ENCODE data around the gene FCHSD2.
"Not testable (repeated sequence)": the region's sequence is repeated elsewhere in the genome, so short reads cannot be mapped to it uniquely, and the experiment has no call there.

Gene FCHSD2

DNA sequence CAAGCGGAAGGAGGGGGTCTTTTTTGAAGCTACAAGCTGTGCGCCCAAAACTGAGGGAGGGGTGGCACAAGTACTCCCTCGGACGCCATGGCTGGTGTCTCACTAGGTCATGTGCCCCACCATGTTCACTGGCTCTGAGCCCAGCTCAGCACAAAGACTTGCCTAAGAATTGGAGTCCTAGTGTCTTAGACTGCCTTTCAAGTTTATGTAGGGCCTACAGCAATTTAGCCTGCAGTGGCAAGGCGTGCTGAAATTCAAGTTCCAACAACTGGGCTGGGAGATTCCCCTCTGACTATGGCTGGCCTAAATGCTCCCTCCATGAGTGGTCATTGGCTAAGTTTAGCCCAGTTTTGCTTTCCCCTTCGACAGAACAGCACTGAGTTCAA, 27.3 kb downstream of the FCHSD2 start:
- DNase-seq: no peak

DNA sequence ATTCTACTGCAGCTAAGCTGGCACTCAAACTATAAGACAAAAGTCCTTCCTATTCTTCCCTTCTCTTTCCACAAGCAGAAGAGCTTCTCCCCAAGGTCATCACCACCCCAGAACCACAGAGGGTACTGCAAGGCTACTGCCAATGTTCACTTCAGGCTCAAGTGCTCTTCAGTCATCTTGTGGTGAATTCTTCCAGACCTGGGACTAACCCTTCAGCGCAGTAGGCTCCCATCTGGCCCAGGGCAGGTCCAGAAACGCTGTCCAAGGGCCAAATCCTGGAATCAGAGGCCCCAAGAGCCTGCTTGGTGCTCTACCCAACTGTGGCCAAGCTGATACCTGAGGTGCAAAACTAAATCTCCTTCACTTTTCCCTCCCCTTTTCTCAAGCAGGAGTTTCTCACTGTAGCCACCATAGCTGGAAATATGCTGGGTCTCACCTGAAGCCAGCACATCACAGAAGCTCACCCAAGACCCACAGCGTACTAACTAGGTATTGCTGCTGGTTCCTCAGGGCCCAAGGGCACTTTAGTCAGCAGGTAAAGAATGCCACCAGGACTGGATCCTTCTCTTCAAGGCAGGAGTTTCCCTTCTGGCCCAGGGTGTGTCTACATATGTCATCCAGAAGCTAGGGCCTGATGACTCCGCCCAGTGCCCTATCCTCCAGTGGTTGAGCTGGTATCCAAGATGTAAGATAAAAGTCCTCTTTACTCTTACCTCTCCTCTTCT, 27.8 kb downstream of the FCHSD2 start:
- no peak for DNase-seq

DNA sequence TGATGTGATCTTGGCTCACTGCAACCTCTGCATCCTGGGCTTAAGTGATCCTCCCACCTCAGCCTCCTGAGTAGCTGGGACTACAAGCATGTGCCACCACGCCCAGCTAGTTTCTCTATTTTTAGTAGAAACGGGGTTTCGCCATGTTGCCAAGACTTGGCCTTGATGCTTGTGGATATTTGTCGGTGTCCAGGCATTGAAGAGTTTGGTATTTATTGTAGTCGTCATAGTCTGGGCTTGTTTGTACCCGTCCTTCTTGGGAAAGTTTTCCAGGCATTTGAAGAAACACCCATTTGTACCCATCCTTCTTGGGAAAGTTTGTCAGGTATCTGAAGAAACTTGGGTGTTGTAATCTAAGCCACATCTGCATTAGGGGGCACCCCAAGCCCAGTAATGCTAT, 28.7 kb downstream of the FCHSD2 start:
- DNase-seq: no peak

DNA sequence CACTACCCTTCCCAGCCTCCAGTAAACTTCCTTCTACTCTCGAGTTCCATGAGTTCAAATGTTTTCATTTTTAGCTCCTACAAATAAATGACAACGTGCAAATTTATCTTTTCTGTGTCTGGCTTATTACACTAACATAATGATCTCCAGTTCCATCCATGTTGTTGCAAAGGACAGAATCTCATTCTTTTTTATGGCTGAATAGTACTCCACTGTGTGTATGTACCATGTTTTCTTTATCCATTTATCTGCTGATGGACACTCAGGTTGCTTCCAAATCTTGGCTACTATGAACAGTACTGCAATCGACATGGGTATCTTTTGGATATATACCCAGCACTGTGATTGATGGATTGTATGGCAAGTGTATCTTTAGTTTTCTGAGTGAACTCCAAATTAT, 34.5 kb downstream of the FCHSD2 start:
- DNase-seq: no peak

DNA sequence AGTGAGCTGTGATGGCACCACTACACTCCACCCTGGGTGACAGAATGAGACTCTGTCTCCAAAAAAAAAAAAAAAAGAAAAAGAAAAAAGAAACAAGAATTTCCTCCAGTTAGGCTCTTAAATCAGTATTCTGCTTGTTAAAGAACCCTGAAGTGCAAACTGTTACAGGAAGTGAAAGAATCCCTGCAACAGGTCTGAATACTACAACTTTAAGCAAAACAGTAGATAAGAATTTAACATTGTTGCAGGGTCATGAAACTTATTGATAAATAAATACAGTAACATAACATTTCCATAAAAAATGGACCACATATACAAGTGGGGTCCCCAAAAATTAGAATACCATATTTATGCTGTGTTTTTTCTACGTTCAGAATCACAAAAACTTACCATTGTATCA, 35.8 kb downstream of the FCHSD2 start:
- no peak for DNase-seq

DNA sequence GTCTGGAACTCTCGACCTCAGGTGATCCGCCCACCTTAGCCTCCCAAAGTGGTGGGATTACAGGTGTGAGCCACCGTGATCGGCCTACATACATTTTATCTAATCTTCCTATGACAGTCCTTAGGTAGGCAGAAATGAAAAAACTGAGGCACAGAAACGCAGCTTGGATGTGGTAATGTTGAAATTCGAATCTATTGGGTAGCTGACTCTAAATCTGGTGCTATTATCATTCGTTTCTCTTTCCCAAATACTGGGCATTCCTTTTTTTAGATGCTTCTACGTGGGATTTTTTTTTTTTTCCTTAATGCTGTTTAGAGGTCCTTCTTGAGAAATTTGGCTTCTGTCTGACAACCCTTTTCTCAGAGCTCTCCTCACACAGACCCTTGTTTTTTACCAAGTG, 41.5 kb downstream of the FCHSD2 start:
- no peak for DNase-seq

DNA sequence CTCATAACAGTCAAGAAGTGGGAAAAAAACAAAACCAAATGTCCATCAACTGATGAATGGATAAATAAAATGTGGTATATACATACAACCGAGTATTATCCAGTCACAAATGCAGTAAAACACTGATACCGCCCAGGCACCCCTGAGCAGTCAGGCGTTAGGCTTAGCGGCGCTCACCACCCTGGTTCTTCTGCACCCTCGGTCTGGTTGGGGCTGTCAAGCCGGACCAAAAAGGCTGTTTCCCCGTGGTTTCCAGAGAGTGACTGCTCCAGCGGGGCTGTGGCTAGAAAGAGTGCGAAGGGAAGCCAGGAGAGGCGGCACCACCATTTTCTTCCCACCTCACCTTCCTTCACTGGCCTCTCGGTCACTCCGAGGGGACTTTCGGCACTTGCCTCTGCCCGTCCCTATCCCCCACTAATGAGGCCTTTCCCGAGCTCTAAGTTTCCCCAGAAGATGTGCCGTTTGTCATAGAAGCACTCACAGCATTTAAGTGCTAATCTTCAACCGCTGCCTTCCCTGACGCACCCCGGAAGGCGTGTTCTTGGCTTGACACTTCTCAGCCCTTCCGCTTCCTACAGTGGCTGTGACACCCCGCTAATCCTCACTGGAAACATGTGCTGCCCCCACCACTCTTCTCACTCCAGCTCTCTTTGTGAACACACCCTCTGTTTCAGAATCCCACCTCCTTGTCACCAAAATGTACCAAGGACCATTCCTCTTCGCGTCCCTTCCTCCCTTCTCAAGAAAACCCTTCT, 42.4 kb downstream of the FCHSD2 start:
- no peak for DNase-seq

DNA sequence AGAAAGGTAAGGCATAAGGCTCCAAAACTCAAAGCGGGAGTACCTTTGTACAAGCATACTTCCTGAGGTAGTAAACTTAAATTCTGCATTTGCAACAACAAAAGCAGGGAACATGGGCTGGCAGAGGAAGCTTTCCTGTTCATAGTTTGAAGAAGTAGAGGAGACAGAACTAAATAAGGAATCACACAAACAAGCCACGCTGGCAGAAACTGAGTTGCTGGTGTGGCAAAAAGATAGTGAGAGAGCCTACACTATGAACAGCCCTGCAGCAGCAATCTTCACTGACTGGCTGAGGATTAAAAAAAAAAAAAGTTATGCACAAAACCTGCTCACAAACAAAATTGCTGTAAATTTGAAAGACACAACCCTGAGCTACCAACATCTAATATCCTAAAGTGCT, 46.5 kb downstream of the FCHSD2 start:
- no peak for DNase-seq

DNA sequence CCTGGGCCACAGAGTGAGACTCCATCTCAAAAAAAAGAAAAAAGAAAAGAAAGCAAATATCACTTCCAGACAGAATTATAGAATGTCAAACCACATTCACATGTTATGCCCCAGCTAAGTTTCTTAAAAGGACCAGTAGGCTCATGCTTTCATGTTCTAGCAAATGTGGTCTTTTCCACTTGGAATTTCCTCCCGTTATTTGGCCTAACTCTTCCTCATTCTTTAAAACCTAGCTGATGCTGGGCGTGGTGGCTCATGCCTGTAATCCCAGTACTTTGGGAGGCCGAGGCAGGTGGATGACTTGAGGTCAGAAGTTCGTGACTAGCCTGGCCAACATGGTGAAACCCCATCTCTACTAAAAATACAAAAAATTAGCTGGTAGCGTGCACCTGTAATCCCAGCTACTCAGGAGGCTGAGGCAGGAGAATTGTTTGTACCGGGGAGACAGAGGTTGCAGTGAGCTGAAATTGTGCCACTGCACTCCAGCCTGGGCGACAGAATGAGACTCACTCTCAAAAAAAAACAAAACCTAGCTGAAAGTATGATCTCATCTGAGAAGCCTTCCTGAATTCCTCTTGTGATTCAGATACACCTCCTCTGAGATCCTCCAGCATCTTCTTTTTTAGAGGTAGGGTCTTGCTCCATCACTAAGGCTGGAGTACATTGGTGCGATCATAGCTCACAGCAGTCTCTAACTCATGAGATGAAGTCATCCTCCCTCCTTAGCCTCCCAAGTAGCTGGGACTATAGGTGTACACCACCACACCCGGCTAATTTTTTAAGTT, 50.4 kb downstream of the FCHSD2 start:
- DNase-seq: no peak

DNA sequence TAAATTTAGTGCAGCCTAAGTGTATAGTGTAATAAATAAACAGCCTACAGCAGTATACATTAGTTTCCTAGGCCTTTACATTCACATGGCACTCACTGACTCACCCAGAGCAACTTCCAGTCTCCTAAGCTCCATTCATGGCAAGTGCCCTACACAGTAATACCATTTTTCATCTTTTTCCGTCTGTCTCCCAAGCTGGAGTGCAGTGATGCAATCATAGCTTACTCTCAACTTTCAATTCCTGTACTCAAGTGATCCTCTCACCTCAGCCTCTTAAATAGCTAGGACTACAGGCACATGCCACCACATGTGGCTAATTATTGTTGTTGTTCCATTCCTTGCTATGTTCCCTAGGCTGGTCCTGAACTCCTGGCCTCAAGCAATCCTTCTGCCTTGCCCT, 54.4 kb downstream of the FCHSD2 start:
- DNase-seq: no peak

DNA sequence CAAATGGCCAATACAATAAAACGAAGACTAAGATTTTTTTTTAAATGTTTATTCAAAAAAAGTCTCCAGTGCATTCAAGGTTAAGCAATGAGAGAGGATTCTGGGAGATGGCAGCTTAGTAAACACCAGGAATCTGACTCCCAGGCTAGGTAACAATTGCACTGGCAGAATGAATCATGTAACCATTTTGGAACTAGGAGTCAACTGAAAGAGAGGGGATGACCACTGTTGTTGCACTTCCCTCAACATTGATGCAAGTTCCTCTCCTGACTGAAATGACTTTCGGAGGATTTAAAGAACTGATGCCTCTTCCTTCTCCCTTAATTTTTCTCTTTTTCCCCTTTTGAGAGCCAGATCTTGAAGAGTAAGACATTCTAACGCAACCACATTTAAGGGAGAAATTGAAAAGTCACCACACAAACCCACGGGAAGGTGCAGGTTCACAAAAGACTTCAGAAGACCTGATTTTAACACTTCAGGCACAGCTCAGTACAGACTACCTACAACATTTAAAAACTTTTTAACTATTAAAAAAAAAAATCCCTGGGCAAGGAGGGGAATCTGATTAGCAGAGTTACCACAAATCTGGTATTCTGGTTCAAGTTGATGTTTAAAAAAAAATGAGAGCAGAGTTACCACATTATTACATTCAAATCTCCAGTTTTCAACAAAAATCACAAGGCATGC, 56.8 kb downstream of the FCHSD2 start:
- no peak for DNase-seq

DNA sequence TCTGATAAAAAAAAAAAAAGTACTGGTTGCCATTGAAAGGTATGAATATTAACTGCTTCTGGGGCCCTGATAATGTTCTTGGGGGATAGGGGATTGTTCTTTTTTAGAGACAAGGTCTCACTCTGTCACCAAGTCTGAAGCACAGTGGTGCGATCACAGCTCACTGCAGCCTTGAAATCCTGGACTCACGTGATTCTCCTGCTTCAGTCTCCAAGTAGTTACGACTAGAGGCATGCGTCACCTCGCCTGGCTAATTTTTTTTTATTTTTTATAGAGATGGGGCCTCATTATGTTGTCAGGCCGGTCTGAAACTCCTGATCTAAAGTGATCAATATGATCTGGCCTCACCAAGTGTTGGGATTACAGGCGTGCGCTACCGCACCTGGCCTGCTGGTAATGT, 63.5 kb downstream of the FCHSD2 start:
- no peak for DNase-seq

DNA sequence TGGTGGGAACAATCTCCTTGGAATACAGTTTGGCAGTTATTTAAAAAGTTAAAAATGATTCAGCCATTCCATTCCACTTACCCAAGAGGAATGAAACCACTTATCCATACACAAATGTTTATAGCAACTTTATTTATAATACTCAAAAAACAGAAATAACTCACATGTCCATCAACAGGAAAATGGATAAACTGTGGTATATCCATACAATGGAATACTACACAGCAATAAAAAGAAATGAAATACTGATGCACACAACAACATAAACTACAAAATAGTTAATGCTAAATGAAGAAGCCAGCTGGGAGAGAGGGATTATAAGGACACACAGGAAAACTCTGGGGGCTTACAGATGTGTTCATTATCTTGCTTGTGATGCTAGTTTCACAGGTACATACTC, 64.7 kb downstream of the FCHSD2 start:
- no peak for DNase-seq

DNA sequence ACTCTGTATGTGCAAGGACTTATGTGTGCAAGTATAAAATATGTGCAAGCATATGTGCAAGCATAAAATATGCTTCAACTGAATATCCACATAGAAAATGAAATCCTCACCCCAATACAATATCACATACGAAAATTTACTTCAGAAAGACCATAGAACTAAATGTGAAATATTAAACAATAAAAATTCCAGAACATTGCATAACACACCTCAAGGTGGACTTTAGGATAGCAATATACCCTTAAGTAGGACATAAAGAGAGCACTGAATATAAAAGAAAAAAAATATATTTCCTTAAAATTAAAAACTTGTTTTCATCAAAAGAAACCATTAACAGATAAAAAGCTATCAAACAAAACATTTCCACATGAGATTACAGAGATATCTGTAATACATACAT, 67.8 kb downstream of the FCHSD2 start:
- DNase-seq: no peak

DNA sequence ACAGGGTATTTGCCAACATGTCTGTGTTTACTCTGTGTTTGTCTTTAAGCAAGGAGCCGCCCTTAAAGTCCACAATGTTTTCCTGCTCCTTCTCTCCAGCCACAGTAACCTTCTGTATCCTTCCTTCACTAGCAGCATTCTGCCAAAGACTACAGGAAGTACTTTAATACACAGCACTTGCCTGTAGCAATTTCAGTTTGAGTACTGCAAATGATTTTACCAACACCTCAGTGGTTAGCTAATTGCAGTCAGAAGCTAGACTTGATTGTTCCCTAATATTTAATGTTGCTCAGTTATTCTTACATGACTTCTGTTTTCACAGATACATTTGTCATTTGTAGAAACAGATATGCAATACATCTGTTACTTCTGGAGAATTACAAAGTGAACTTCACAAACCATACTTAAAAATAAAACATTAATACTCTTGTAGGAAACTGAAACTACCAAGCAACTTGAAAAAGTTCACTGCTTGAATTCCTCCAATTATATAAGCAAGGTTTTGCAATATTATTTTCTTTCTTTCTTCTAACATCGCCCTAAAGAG, 69.1 kb downstream of the FCHSD2 start:
- DNase-seq: no peak

DNA sequence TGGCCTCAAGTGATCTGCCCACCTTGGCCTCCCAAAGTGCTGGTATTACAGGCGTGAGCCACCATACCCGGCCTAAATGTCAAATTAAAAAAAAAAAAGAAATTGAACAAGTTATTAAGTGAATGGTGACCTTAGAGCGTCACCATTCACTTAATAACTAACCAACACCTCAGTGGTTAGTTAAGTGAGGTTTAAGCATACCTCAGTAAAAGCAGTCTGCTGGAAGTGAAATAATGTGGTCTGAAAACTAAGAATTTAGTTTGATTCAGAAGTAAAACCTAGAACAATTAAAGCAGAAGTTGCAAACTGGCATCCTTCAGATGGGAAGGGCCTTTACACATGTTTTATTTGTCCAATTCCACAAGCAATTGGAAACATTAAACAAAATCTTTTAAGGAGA, 71.5 kb downstream of the FCHSD2 start:
- DNase-seq: no peak

DNA sequence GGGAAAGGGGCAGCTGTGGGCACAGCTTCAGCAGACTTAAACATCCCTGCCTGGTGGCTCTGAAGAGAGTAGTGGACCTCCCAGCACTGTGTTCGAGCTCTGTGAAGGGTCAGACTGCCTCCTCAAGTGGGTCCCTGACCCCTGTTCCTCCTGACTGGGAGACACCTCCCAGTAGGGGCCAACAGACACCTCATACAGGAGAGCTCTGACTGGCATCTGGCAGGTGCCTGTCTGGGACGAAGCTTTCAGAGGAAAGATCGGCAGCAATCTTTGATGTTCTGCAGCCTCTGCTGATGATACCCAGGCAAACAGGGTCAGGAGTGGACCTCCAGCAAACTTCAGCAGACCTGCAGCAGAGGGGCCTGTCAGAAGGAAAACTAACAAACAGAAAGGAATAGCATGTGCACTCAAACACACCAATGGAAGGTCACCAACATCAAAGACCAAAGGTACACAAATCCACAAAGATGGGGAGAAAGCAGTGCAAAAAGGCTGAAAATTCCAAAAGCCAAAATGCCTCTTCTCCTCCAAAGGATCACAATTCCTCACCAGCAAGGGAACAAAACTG, 80.2 kb downstream of the FCHSD2 start:
- not testable (repeated sequence) for DNase-seq

DNA sequence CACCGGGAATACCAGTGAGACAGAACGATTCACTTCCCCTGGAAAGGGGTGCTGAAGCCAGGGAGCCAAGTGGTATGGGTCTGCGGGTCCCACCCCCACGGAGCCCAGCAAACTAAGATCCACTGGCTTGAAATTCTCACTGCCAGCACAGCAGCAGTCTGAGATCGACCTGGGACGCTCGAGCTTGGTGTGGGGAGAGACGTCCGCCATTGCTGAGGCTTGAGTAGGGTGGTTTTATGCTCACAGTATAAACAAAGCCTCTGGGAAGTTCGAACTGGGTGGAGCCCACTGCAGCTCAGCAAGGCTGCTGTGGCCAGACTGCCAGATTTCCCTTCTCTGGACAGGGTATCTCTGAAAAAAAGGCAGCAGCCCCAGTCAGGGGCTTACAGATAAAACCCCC, 80.7 kb downstream of the FCHSD2 start:
- not testable (repeated sequence) for DNase-seq

DNA sequence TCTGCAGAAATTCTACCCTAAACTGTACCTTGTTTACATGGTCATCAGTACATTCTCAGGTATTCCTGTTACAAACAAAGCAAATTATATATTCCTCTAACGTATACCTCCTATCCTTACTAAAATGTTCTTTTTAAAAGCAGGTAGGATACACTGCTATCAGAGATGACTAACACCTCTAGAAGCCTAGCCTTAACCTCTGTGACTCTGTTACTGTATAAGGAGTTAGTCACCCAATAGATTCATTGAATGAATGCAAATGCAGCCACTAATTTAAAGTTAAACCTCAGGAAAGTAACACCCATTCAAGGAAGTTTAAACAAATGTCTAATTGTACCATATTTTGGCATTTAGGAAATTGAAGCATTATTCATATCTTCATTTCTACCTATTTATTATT, 82.2 kb downstream of the FCHSD2 start:
- DNase-seq: no peak

DNA sequence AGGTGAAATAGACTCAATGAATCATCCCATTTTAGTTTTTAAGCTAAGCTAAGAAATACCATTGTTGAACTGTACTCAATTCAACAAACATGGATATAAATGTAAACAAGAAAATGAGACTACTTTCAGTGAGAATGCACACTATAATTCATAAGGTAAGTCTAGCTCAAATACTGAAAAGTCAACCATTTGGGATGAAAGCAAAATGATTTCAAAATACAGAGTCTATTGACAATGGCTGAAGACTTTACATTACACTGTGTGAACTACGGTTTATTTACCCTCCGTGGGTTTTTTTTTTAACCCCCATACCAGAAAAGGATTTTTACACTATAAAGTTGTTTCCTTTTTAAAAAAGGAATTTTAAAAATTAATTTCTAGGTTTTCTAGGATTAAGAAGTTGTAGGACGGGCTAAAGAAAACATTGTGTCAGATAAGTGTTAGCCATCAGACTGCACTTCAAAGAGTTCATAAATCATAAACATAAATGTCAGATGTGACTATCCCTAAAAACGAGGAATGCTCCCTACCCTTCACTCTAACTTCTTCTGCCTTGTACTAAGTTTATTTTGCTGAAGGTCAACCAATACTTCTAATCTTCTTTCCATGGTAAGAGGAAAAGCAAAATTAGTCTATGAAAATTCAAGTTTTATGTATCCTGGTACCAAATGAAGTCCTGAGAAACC, 83.0 kb downstream of the FCHSD2 start:
- DNase-seq: no peak

DNA sequence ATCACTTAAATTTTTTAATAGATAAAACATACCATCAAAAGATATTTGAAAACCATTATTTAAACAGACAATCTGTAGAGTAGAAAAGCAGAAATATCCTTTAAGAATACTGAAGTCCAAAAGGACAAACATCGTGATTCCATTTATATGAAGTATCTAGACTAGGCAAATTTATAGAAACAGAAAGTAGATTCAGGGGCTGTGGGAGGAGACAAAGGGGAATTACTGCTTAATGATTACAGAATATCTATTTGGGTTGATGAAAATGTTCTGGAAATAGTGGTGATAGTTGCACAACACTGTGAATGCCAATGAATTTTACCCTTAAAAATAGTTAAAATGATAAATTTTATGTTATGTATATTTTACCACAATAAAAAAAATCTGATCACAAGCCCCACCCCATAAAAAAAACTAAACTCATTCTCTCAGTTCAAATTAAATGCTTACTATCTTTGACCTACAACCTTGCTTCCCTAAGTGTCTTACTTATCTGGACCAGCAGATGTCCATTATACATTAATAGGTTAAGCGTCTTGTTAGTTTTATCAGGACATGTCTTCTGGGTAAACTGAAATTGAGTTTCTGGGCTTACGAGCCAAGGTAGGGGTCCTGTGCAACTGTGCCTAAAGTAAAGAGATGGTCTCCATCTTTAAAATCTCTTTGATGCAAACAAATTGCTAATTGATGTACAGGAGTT, 86.3 kb downstream of the FCHSD2 start:
- no peak for DNase-seq

Data from stimulated activated CD4-positive, alpha-beta T cell treated with anti-CD3 and anti-CD28 coated beads, Interleukin-4, amount 100 ng/mL, for 1 hour (primary cell).